H9 (cell line): Measurements from ENCODE around the gene ROPN1L. TPM values are rescaled to one million over a fixed set of nuclear protein-coding genes. Genes with fewer than 3 reads are reported as not detected.

ENCODE experiments used
- DNase-seq: peaks from one replicate; pipeline ENCODE4 v3.0.0-alpha.2; 2017
- H2AFZ ChIP-seq: one replicate; pipeline ENCODE4 v1.6.1; 2013; ENCODE audit warnings: mild to moderate bottlenecking, low read length, control low read depth, moderate library complexity
- H2AK5ac ChIP-seq: 2 replicates; pipeline ENCODE4 v1.6.1; 2013; ENCODE audit warnings: low read length, control low read depth, mixed read lengths; ENCODE audit not compliant: insufficient read length
- H2BK120ac ChIP-seq: one replicate; pipeline ENCODE4 v1.6.1; 2013; ENCODE audit warnings: low read depth, mild to moderate bottlenecking, low read length, control low read depth, inconsistent platforms; ENCODE audit not compliant: poor library complexity, severe bottlenecking
- H2BK12ac ChIP-seq: 2 replicates; pipeline ENCODE4 v1.6.1; 2013; ENCODE audit warnings: low read length, control low read depth, mixed read lengths, low read depth; ENCODE audit not compliant: insufficient read length
- H2BK15ac ChIP-seq: 2 replicates; pipeline ENCODE4 v1.6.1; 2013; ENCODE audit warnings: low read depth, low read length, control low read depth
- H2BK20ac ChIP-seq: one replicate; pipeline ENCODE4 v1.6.1; 2013; ENCODE audit warnings: low read depth, mild to moderate bottlenecking, low read length, control low read depth, inconsistent platforms; ENCODE audit not compliant: poor library complexity, severe bottlenecking
- H2BK5ac ChIP-seq: 2 replicates; pipeline ENCODE4 v1.6.1; 2013; ENCODE audit warnings: low read length, control low read depth, mixed read lengths; ENCODE audit not compliant: insufficient read length
- H3K14ac ChIP-seq: 2 replicates; pipeline ENCODE4 v1.6.1; 2013; ENCODE audit warnings: low read length, control low read depth; ENCODE audit not compliant: insufficient read depth
- H3K18ac ChIP-seq: 2 replicates; pipeline ENCODE4 v1.6.1; 2013; ENCODE audit warnings: low read depth, mild to moderate bottlenecking, mixed read lengths, low read length, control low read depth; ENCODE audit not compliant: insufficient read length
- H3K23ac ChIP-seq: 2 replicates; pipeline ENCODE4 v1.6.1; 2013; ENCODE audit warnings: low read length, control low read depth, mixed read lengths, low read depth; ENCODE audit not compliant: insufficient read length
- H3K23me2 ChIP-seq: 2 replicates; pipeline ENCODE4 v1.6.1; 2013; ENCODE audit warnings: low read depth, mild to moderate bottlenecking, mixed read lengths, low read length, control low read depth; ENCODE audit not compliant: insufficient read length, poor library complexity, severe bottlenecking
- H3K27ac ChIP-seq: 2 replicates; pipeline ENCODE4 v1.5.1; 2013; ENCODE audit warnings: low read length, control low read depth, mixed read lengths, low read depth; ENCODE audit not compliant: insufficient read length
- H3K27me3 ChIP-seq: 2 replicates; pipeline ENCODE4 v1.6.1; 2013; ENCODE audit warnings: low read length, control low read depth, inconsistent platforms; ENCODE audit not compliant: insufficient read depth
- H3K4ac ChIP-seq: 2 replicates; pipeline ENCODE4 v1.6.1; 2013; ENCODE audit warnings: low read depth, mild to moderate bottlenecking, control low read depth, inconsistent platforms, low read length, moderate library complexity
- H3K4me1 ChIP-seq: 2 replicates; pipeline ENCODE4 v1.6.1; 2013; ENCODE audit warnings: low read length, control low read depth, inconsistent platforms; ENCODE audit not compliant: insufficient read depth
- H3K4me2 ChIP-seq: 2 replicates; pipeline ENCODE4 v1.6.1; 2013; ENCODE audit warnings: low read length, control low read depth, mixed read lengths; ENCODE audit not compliant: insufficient read length, insufficient read depth
- H3K56ac ChIP-seq: 2 replicates; pipeline ENCODE4 v1.6.1; 2013; ENCODE audit warnings: low read depth, mild to moderate bottlenecking, mixed read lengths, low read length, control low read depth; ENCODE audit not compliant: insufficient read length
- H3K79me1 ChIP-seq: 2 replicates; pipeline ENCODE4 v1.6.1; 2013; ENCODE audit warnings: low read depth, mild to moderate bottlenecking, moderate library complexity, low read length, control low read depth, inconsistent platforms; ENCODE audit not compliant: insufficient read depth, poor library complexity, severe bottlenecking
- H3K79me2 ChIP-seq: 2 replicates; pipeline ENCODE4 v1.6.1; 2013; ENCODE audit warnings: low read length, control low read depth, inconsistent platforms; ENCODE audit not compliant: insufficient read depth
- H3K9ac ChIP-seq: 2 replicates; pipeline ENCODE4 v1.6.1; 2013; ENCODE audit warnings: low read length, control low read depth, mixed read lengths; ENCODE audit not compliant: insufficient read length; ENCODE audit errors: extremely low read depth
- H3K9me3 ChIP-seq: one replicate; pipeline ENCODE4 v1.6.1; 2013; ENCODE audit warnings: low read depth, low read length, inconsistent platforms; ENCODE audit not compliant: control insufficient read depth
- H3T11ph ChIP-seq: one replicate; pipeline ENCODE4 v1.6.1; 2013; ENCODE audit warnings: mild to moderate bottlenecking, low read length, control low read depth, inconsistent platforms
- H4K20me1 ChIP-seq: one replicate; pipeline ENCODE4 v1.6.1; 2013; ENCODE audit not compliant: control insufficient read depth, insufficient read length, insufficient read depth
- H4K5ac ChIP-seq: 2 replicates; pipeline ENCODE4 v1.6.1; 2013; ENCODE audit warnings: low read depth, mild to moderate bottlenecking, mixed read lengths, low read length, control low read depth; ENCODE audit not compliant: insufficient read length
- H4K8ac ChIP-seq: replicated peaks from 2 replicates; pipeline ENCODE4 v1.6.1; 2013; ENCODE audit warnings: low read length, control low read depth, mixed read lengths, low read depth; ENCODE audit not compliant: insufficient read length
- H4K91ac ChIP-seq: 2 replicates; pipeline ENCODE4 v1.6.1; 2013; ENCODE audit warnings: low read depth, mild to moderate bottlenecking, moderate library complexity, mixed read lengths, low read length, control low read depth; ENCODE audit not compliant: insufficient read length
- H3K27ac Mint-ChIP-seq, 3 experiments: 2 replicates in 2 of 3; 3 replicates in 1 of 3; pipeline ENCODE4 v1.8.0; 2020 to 2021; ENCODE audit warnings: mixed read lengths in 3 of 3, mild to moderate bottlenecking in 1 of 3, moderate library complexity in 1 of 3
- H3K27me3 Mint-ChIP-seq: 2 replicates; pipeline ENCODE4 v1.8.0; 2021; ENCODE audit warnings: low read depth, mild to moderate bottlenecking, moderate library complexity, mixed read lengths
- H3K36me3 Mint-ChIP-seq, 3 experiments: 2 replicates in 2 of 3; 3 replicates in 1 of 3; pipeline ENCODE4 v1.8.0; 2020 to 2021; ENCODE audit warnings: low read depth in 3 of 3, mixed read lengths in 3 of 3; ENCODE audit not compliant: insufficient read depth in 1 of 3
- H3K4me1 Mint-ChIP-seq, 2 experiments: 2 replicates each; pipeline ENCODE4 v1.8.0; 2020; ENCODE audit warnings: mixed read lengths in 2 of 2
- H3K4me3 Mint-ChIP-seq, 2 experiments: 2 replicates in 1 of 2; 3 replicates in 1 of 2; pipeline ENCODE4 v1.8.0; 2020 to 2021; ENCODE audit warnings: mild to moderate bottlenecking in 2 of 2, mixed read lengths in 2 of 2, moderate library complexity in 1 of 2
- H3K9me3 Mint-ChIP-seq, 2 experiments: 2 replicates in 1 of 2; 3 replicates in 1 of 2; pipeline ENCODE4 v1.8.0; 2020; ENCODE audit warnings: mild to moderate bottlenecking in 2 of 2, mixed read lengths in 2 of 2, moderate library complexity in 1 of 2
- WGBS: extraction: QIAGEN DNeasy Blood & Tissue Kit; methylation state at CpG from one replicate; pipeline ENCODE4 v1.1.7; 2013; ENCODE audit warnings: missing lambda C conversion rate, low lambda C conversion rate, mixed read lengths; ENCODE audit not compliant: insufficient read length; ENCODE audit errors: extremely low coverage; 5-methylcytosine and 5-hydroxymethylcytosine counted together
- total RNA-seq: library from RNA; stranded (reverse); gene quantifications from 2 replicates; pipeline ENCODE4 v1.2.1, GENCODE V29; 2021
- TF ChIP-seq, protein P1 (sequence below): fragments of 200-600 bp; sonication (generic); conservative IDR thresholded peaks from 3 replicates; pipeline ENCODE4 v1.8.0; 2021; ENCODE audit warnings: antibody characterized with exemption, mild to moderate bottlenecking

ROPN1L gene
- total RNA-seq, 1 experiment from 2014 or later: 0.37 TPM

DNA sequence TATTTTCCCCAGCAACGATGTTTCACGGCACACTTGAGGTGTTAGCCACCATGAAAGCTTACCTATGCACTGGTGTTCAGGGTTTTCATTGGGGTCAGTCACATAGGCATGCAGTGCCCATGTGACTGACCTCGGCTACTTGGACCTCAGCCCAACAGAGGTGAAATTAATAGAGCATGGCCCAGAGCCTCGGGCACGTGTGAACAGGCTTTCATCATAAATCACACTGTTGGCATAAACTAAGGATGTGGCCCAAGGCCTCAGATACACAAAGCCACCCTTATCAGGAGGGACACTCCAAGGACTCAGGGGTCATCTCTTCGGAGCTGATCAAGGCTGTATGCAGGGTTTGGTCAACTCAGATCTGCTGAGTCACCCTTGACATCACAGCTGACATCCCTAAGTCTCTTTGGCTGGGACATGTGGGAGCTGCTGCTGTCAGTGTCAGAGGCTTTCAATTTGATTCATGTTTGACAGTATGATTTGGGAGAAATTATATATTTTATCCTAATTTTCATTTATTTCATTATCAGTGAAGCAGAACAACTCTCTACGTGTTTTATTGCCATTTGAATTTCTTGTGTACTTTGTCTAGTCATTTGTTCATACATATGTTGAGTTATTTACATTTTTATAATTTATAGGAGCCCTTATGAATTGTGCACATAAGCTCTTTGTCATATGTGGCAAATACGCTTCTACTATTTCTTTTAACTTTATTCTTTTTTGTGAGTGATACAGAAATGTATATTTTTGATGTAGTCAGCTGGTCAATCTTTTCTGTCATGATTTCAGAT lies 62.5 kb downstream of the ROPN1L start:
- no peaks in the 10 kb centered on the region for H3K9me3 Mint-ChIP-seq
- no peaks in the 10 kb centered on the region for H3K27me3 ChIP-seq
- no peak overlapping the region for H2BK12ac ChIP-seq
- WGBS: no CpG with 5 or more reads among the region's 8 CpGs
- no peak overlapping the region for H3K56ac ChIP-seq
- H3K79me2 ChIP-seq: no peaks in the 10 kb centered on the region
- no peaks in the 10 kb centered on the region for H3K4me1 ChIP-seq
- H3K4ac ChIP-seq: no peak overlapping the region
- H4K8ac ChIP-seq: no peak overlapping the region
- H3K9me3 ChIP-seq: no peaks in the 10 kb centered on the region
- H3K4me1 Mint-ChIP-seq: peaks cover 19 to 30% of the 10 kb centered on the region in 2 experiments
- no peaks in the 10 kb centered on the region for H3K23me2 ChIP-seq
- no peak overlapping the region for H3K9ac ChIP-seq
- no peaks in the 10 kb centered on the region for H4K20me1 ChIP-seq
- DNase-seq: no peak
- no peaks in the 10 kb centered on the region; the same call in 1 of the 2 replicates for H3K27me3 Mint-ChIP-seq
- H3K4me2 ChIP-seq: no peak overlapping the region
- H2BK20ac ChIP-seq: no peak overlapping the region
- TF ChIP-seq, protein P1, sequence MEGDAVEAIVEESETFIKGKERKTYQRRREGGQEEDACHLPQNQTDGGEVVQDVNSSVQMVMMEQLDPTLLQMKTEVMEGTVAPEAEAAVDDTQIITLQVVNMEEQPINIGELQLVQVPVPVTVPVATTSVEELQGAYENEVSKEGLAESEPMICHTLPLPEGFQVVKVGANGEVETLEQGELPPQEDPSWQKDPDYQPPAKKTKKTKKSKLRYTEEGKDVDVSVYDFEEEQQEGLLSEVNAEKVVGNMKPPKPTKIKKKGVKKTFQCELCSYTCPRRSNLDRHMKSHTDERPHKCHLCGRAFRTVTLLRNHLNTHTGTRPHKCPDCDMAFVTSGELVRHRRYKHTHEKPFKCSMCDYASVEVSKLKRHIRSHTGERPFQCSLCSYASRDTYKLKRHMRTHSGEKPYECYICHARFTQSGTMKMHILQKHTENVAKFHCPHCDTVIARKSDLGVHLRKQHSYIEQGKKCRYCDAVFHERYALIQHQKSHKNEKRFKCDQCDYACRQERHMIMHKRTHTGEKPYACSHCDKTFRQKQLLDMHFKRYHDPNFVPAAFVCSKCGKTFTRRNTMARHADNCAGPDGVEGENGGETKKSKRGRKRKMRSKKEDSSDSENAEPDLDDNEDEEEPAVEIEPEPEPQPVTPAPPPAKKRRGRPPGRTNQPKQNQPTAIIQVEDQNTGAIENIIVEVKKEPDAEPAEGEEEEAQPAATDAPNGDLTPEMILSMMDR: no peak
- H4K5ac ChIP-seq: no peak overlapping the region
- H3K23ac ChIP-seq: no peak overlapping the region
- no peak overlapping the region for H2BK15ac ChIP-seq
- no peaks in the 10 kb centered on the region for H3K79me1 ChIP-seq
- H3K27ac ChIP-seq: no peak overlapping the region
- H2BK120ac ChIP-seq: no peak overlapping the region
- no peak overlapping the region for H3K14ac ChIP-seq
- no peak overlapping the region for H2AFZ ChIP-seq
- no peak overlapping the region for H2AK5ac ChIP-seq
- no peak overlapping the region for H4K91ac ChIP-seq
- no peaks in the 10 kb centered on the region for H3K36me3 Mint-ChIP-seq
- no peak overlapping the region for H3T11ph ChIP-seq
- no peak overlapping the region for H3K18ac ChIP-seq
- H3K4me3 Mint-ChIP-seq: no peak overlapping the region
- H3K27ac Mint-ChIP-seq: no peak overlapping the region
- no peak overlapping the region for H2BK5ac ChIP-seq
